Skeletal muscle tissue (tissue), 4 donors: ENCODE measurements around the gene POU3F3. TPM values are rescaled to one million over a fixed set of nuclear protein-coding genes. Genes with fewer than 3 reads are reported as not detected.

Experiments
- H3K27ac ChIP-seq: one replicate; pipeline ENCODE4 v1.7.0; 2013; ENCODE audit warnings: mild to moderate bottlenecking, low read depth, low read length, inconsistent platforms
- H3K27me3 ChIP-seq, 3 donors: one replicate each; pipeline ENCODE4 v1.7.0; 2013; ENCODE audit warnings: low read length in 3 of 3; ENCODE audit not compliant: control insufficient read depth in 3 of 3, insufficient read depth in 3 of 3
- H3K36me3 ChIP-seq, 3 donors: one replicate each; pipeline ENCODE4 v1.7.0; 2013; ENCODE audit warnings: low read length in 3 of 3; ENCODE audit not compliant: control insufficient read depth in 3 of 3, insufficient read depth in 3 of 3
- H3K4me1 ChIP-seq, 3 donors: one replicate each; pipeline ENCODE4 v1.7.0; 2013; ENCODE audit warnings: low read length in 3 of 3, mild to moderate bottlenecking in 3 of 3; ENCODE audit not compliant: control insufficient read depth in 3 of 3, insufficient read depth in 3 of 3
- H3K4me3 ChIP-seq, 3 donors: one replicate each; pipeline ENCODE4 v1.7.0; 2013; ENCODE audit warnings: low read length in 3 of 3
- H3K9ac ChIP-seq, 3 donors: one replicate each; pipeline ENCODE4 v1.7.0; 2013; ENCODE audit warnings: low read length in 3 of 3, mild to moderate bottlenecking in 3 of 3, moderate library complexity in 2 of 3, low read depth in 1 of 3
- H3K9me3 ChIP-seq, 3 donors: one replicate each; pipeline ENCODE4 v1.7.0; 2013; ENCODE audit warnings: low read length in 3 of 3; ENCODE audit not compliant: control insufficient read depth in 3 of 3
- total RNA-seq: library from RNA; depleted of rRNA; stranded (reverse); fragments of >200 nt; gene quantifications from one replicate; pipeline ENCODE4 v1.2.3, GENCODE V29; 2014
- donor health status: Osteomylitis.

Gene POU3F3
- total RNA-seq, 1 donor from 2014 or later = 0.52 TPM

DNA sequence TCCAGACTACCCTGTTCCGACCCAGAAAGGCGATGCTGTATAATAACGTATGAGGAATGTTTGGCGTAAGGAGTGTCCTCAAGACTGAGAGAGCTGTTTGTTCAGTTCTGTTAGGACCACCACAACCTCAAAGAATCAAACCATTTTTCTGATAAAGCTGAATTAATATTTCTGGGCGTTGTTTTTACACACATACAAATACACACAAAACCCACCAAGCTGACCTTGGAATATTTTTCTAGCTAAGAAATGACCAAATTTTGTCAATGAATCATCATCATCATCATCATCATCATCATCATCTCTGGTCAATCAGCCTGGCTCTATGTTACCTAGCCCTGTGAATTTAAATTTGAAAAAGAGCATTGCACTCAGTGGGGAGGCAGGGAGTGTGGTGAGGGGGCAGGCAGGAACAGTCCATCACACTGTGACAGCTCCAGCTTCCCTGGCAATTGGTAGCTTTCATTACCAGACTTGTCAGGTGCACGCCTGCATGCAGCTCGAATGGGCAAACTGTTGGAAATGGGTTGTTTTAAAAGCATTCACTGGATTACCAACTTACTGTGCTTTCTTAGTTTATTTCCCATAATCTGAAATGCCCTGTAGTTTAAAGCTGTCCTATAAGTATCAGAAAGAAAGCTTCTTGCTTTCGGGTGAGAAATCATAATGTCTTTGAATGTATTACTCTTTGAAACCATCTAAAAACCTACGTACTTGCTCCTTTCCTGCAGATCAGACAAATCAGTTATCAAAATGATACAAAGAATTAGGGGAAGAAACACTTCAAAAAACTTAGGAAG, 6.9 kb upstream of the POU3F3 start:
- Histone ChIP-seq H3K27ac (no peak overlapping the region), H3K27me3 (peaks cover 85 to 94% (median 93%) of the 10 kb centered on the region in 3 donors), H3K4me3 (no peak overlapping the region), H3K36me3 (no peaks in the 10 kb centered on the region), H3K9ac (no peak overlapping the region), H3K4me1 (peaks cover 6 to 23% (median 18%) of the 10 kb centered on the region in 3 donors), H3K9me3 (no peaks in the 10 kb centered on the region)

DNA sequence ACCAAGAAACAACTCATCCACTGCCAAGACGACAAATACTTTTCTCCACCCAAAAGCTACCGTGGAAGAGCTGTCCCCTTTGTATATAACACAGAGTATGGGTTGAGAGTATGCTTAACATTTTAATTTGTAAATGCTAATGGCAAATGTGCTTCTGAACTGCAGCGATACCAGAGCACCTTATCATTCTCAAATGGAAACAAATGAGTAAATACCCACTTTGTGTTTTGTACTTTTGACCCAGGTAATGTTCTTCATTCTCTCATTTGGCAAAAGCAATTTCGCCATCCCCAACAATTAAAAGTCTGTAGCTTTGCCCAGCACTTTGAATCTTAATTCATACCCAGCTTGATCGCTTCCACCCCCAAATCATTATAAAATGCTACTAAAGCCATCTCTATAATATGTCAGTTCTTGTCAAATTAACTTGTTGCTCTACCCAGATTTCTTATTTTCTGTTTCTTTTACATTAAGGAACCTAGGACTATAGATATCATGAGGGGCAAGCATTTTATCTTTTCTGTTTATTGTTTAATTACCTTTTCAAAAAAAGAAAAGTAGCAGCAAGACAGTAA, 6.2 kb upstream of the POU3F3 start:
- Histone ChIP-seq H3K9me3 (no peaks in the 10 kb centered on the region), H3K4me1 (peaks cover 12 to 28% (median 23%) of the 10 kb centered on the region in 3 donors), H3K27me3 (peaks cover 83 to 93% (median 92%) of the 10 kb centered on the region in 3 donors), H3K27ac (no peak overlapping the region), H3K9ac (no peak overlapping the region), H3K4me3 (no peak overlapping the region), H3K36me3 (no peaks in the 10 kb centered on the region)

DNA sequence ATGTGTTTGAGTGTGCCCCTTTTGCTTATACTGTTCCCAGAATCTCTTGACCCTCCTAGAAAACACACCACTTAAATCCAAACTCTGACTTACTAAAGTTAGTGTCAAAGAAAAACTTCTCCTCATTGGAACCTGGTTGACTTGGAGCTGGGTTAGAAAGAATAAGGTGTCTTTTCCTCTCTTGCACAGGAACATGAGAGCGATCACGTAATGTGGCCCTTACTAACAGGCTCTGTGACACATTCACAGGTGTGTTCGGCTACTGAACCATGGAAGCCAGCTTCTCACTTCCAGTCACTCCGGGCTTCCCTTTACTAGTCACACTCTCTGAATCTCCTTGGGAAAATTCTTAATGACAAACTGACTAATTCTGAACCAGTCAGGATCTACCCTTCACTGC, 5.4 kb upstream of the POU3F3 start:
- H3K9ac ChIP-seq = no peak overlapping the region
- H3K4me1 ChIP-seq = peaks cover 19 to 33% (median 30%) of the 10 kb centered on the region in 3 donors
- no peaks in the 10 kb centered on the region for H3K36me3 ChIP-seq
- H3K9me3 ChIP-seq = no peaks in the 10 kb centered on the region
- peaks cover 83 to 94% (median 92%) of the 10 kb centered on the region in 3 donors for H3K27me3 ChIP-seq
- H3K27ac ChIP-seq = no peak overlapping the region
- no peak overlapping the region for H3K4me3 ChIP-seq

DNA sequence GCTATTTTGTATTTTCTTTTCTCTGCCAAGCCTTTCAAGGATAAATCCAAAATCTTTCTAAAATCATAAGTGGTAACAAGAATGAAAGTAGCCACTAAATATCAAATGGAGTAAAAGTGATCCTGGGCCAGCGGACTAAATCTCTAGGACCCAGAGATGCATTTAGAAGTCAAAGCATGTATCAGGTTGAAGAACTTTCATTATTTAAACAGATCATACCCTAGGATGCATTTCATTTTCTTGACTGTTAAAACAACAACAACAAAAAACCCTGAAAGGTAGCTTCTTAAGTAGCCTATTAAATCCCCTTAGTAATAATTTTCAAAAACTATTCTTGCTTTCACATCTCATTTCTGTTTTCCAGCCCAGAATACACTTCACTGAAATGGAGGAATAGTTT, 4.8 kb upstream of the POU3F3 start:
- no peak overlapping the region for H3K9ac ChIP-seq

DNA sequence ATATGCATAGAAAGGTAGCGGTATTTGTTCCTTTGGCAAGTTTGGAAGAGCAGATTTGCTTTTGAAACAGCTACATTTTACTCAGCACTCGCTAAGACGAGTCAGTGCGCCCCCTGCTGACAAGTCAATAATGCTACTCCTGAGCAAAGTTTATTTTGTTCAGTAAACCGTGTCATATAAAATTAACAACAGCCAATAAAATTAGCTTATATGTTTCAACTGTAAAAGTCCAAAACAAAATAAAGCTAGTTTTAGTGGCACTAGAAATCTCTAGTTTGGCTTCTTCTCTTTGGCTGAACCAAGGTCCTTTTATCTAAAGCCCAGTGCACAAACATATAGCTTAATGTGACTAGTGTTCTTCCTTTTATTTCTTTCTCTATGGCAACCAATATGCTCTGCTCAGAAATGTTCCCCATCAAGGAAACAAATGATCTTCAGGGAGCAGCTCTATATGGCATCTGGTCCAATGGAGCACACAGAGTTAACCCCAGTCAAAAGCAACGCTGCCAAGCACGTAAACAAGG, 4.2 kb upstream of the POU3F3 start:
- peaks cover 82 to 92% (median 89%) of the 10 kb centered on the region in 3 donors for H3K27me3 ChIP-seq
- H3K27ac ChIP-seq = no peak overlapping the region
- H3K9ac ChIP-seq = no peak overlapping the region
- H3K4me3 ChIP-seq = no peak overlapping the region
- no peaks in the 10 kb centered on the region for H3K9me3 ChIP-seq
- H3K4me1 ChIP-seq = peaks cover 15 to 28% (median 28%) of the 10 kb centered on the region in 3 donors
- H3K36me3 ChIP-seq = no peaks in the 10 kb centered on the region

More for the DNA sequence above, 4.8 kb upstream of the POU3F3 start:
- Histone ChIP-seq H3K9me3 (no peaks in the 10 kb centered on the region), H3K4me1 (peaks cover 15 to 30% (median 28%) of the 10 kb centered on the region in 3 donors), H3K36me3 (no peaks in the 10 kb centered on the region), H3K4me3 (no peak overlapping the region), H3K27ac (no peak overlapping the region), H3K27me3 (peaks cover 82 to 92% (median 89%) of the 10 kb centered on the region in 3 donors)

DNA sequence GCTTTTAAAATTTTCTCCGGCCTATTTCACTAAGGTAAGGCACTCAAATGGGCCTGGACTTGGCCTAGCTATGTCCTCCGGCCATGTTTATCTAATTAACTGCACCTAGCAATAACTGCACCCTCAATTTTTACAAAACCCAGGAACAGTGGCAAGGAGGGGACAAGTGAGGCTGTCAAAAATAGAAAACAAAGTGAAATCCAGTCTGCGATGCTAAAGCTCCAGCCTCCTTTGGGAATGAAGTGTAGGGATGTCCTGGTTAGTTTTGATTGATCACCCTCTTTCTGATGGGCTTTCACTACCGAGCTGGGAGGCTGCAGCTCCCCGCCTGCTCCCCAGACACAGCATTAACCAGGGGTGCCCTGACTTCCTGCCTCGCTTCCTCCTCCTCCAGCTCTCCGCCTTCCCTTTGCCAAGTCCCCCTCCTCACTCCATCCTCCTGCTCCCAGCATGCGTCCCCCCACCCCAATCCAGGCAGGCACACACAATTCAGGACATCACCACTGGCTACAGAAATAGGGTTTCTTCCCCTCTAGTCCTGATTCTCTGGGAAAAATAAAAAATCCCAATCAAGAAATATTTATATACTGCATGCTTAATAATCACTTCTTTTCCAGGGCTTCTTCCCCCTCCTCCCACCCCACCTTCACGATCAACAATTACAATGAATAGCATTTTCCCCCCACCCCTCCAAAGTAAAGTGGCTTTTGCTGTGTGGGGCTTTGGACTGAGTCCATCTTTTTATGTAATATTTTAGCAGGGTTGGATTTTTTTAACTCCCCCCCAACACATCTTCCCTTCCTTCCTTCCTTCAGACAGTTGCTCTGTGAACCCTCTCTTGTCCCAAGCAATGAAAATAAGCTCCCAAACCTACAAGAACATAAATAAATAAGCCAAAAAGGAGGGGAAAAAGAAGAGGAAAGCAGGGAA, 3.3 kb upstream of the POU3F3 start:
- H3K27me3 ChIP-seq = peaks cover 77 to 84% (median 84%) of the 10 kb centered on the region in 3 donors
- no peak overlapping the region for H3K4me3 ChIP-seq
- no peak overlapping the region for H3K9ac ChIP-seq
- H3K27ac ChIP-seq = no peak overlapping the region
- no peaks in the 10 kb centered on the region for H3K36me3 ChIP-seq
- H3K4me1 ChIP-seq = peaks cover 13 to 22% (median 21%) of the 10 kb centered on the region in 3 donors
- H3K9me3 ChIP-seq = no peaks in the 10 kb centered on the region

DNA sequence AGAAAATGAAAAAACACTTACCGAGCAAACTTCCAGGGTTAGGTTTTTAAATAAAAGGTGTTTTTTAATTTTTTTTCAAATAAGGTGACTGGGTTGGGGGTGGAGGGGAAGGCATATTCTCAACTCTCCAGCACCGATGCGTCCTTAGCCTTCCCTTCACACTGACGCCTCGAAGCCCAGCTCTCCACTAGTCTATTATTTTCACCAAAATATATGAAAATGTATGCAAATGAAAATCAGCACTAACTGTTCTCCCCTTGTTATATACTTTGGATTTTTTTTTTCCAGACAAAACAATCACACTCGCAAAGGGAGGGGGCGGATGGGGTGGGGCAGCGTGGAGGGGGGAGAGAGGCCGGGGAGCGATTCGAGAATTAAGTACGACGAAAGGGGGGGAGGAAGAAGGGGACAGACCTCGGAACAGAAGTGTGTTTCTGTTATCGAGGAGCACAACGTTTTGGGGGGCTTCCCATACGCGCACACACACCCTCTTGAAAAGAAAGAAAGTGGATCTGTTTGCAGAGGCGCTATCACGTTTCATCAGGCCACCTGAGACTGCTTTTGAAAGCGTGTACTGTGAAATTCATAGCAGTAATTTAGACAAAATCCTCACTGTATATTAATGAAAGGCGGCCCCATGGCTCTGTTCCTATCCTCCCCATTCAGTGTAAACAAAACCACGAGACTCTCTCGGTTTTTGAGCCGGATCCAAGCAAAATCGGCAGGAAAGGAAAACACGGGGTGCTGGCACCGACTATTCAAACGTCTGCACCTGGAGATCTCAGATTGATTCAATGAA, 2.4 kb upstream of the POU3F3 start:
- H3K4me3 ChIP-seq = no peak overlapping the region
- H3K27me3 ChIP-seq = peaks cover 73 to 79% (median 78%) of the 10 kb centered on the region in 3 donors
- H3K9ac ChIP-seq = no peak overlapping the region
- peaks cover 13 to 23% (median 23%) of the 10 kb centered on the region in 3 donors for H3K4me1 ChIP-seq
- no peak overlapping the region for H3K27ac ChIP-seq
- no peaks in the 10 kb centered on the region for H3K36me3 ChIP-seq
- H3K9me3 ChIP-seq = no peaks in the 10 kb centered on the region

DNA sequence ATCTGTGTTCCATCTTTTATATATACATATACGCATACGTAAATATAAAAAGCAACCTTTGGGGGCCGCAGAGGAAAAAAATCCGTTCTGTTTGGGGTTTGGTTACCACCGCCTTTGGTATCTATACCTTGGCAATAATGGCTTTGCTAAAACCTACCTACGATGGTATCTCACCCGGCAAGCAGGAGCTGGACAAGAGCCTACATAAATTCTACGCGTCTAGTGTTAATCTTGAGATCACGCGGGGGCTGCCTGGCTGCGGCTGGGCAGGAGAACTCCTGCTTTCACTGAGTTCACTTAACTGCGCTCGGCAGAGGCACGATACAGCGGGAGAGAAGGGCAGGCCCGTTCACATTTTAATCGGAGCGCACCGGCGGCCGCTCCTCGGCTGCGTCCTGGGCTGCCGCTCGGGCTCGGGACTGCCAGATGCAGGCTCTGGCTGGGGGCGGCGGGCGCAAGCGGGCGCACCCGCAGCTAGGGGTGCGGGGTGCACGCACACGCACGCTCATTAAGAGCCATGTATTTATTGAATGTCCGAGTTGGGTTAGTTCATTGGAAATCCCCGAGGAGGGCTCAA, 1.7 kb upstream of the POU3F3 start:
- Histone ChIP-seq H3K4me3 (peak overlapping the region in 2 of 3 donors; percentile 65), H3K9me3 (no peaks in the 10 kb centered on the region), H3K27ac (no peak overlapping the region), H3K4me1 (peaks cover 14 to 26% (median 25%) of the 10 kb centered on the region in 3 donors), H3K9ac (no peak overlapping the region), H3K36me3 (no peaks in the 10 kb centered on the region), H3K27me3 (peaks cover 70 to 77% (median 76%) of the 10 kb centered on the region in 3 donors)
